ENCODE results near the gene RMND5A.

Gene RMND5A

DNA sequence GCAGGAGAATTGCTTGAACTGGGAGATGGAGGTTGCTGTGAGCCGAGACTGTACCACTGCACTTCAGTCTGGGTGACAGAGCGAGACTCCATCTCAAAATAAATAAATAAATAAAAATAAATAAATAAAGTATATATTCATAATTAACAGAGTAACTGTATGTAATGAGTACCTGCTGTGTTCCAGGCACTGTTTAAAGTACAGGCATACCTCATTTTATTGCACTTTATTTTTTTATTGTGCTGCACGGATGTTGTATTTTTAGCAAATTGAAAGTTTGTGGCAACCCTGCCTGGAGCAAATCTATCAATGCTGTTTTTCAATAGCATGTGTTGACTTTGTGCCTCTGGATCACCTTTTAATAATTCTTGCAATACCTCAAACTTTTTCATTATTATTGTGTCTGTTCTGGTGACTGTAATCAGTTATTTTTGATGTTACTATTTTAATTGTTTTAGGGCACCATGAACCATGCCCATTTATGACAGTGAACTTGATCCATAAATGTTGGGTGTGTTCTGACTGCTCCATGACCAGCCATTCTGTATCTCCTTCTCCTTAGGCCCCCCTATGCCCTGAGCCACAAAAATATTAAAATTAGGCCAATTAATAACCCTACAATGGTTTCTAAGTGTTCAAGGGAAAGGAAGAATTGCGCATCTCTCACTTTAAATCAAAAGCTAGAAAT lies 98.2 kb downstream of the RMND5A start:
- intact Hi-C loops (cut with DNase I) = no loop called here
- DNase-seq = no peak

GRCh38 chr2:86818957-86819356 lies 98.9 kb downstream of the RMND5A start:
- intact Hi-C loops (cut with DNase I) = no loop called here
- DNase-seq = no peak

- DNase-seq = no peak
- intact Hi-C loops (cut with DNase I) = no loop called here
These were observed 101.2 kb downstream of the RMND5A start for GRCh38 chr2:86821306-86821705.

GRCh38 chr2:86821842-86822241 lies 101.8 kb downstream of the RMND5A start:
- DNase-seq = no peak
- intact Hi-C loops (cut with DNase I) = no loop called here

- no peak for DNase-seq
- intact Hi-C loops (cut with DNase I) = no loop called here
These were observed 102.7 kb downstream of the RMND5A start for GRCh38 chr2:86822668-86823345.

GRCh38 chr2:86825036-86825692 lies 105.1 kb downstream of the RMND5A start:
- DNase-seq = no peak
- intact Hi-C loops (cut with DNase I) = no loop called here

DNA sequence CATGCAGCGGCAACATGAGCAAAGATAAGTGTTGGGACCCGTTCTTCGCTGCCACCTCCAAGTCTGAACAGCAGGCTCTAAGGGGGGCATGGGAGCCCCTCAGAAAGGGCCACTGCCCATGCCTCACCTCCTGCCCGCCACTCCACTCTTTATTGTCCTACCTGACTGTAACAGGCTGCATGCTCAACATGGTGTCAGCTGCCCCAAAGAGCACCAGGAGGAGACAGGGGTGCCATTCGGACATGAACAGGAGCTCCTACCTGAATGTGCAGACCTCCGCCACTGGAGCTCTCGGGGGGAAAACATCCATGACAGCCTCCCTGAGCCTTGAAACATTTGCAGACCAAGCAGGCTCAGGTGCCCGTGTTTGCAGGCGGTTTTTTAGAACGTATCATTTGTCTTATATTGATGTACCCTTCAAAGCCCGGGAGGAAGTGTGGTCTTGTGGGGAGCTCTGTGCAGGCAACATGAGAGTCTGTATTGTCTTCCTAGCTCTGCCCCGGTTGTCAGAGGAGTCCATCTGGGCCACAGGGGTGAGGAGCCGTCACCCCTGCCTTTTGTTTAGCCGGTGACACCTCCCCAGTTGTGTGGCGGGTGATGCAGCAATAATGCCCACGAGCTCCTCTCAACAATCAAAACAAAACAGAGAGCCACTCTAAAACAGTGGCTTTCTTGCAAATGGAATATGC lies 105.7 kb downstream of the RMND5A start:
- intact Hi-C loops (cut with DNase I) = no loop called here
- DNase-seq = no peak

- DNase-seq = no peak
- intact Hi-C loops (cut with DNase I) = no loop called here
These were observed 106.9 kb downstream of the RMND5A start for GRCh38 chr2:86826951-86827350.

Data from head of caudate nucleus (tissue), 42 donors.